ENCODE results near the gene S100A3. TPM values are rescaled to one million over a fixed set of nuclear protein-coding genes. Genes with fewer than 3 reads are reported as not detected.

S100A3 gene
- total RNA-seq (2021) (0.33 TPM in 1 of 3 replicates, not detected in the others), Bru-seq, nascent RNA (not detected)
- long read RNA-seq, experiment 1: 0 reads
- long read RNA-seq, experiment 2: 0 reads
- long read RNA-seq, experiment 3: 0 reads

- DNase-seq (ENCODE audit: low spot score) (no peak), ATAC-seq (no peak)
- H3K4me1 Mint-ChIP-seq: peaks cover 68% of the 10 kb centered on the region
- no peaks in the 10 kb centered on the region for H3K9me3 Mint-ChIP-seq
- TF ChIP-seq ERG (CRISPR knock-in tag; IDR thresholded peaks at IDR 0.05): no peak
- H3K27ac Mint-ChIP-seq: no peak within 1 kb of the TSS
- no peak within 1 kb of the TSS for H3K4me3 Mint-ChIP-seq
- POLR2A ChIA-PET: interaction anchor here (0.5 kb wide), 1 partner anchor 58 kb away, joined by 7 read pairs; no protein-coding TSS in a partner anchor
- CTCF ChIA-PET: interaction anchor here (0.6 to 5.7 kb wide), 9 partner anchors 9 to 78 kb away, joined by 3 to 52 read pairs (median 4); partner anchors contain the start of genes S100A13, S100A16 and S100A5
- H3K27me3 Mint-ChIP-seq (ENCODE audit: low read depth): no peaks in the 10 kb centered on the region; the same call in 1 of the 2 replicates
- no peaks in the 10 kb centered on the region; the same call in 1 of the 2 replicates for H3K36me3 Mint-ChIP-seq
Measured at GRCh38 chr1:153548722-153549688, at the start of gene S100A3. Gene S100A3 (minus strand): TSS chr1:153549258. CDS start chr1:153548485, 773 bp downstream.

- no peaks in the 10 kb centered on the region for H3K27me3 Mint-ChIP-seq (ENCODE audit: low read depth)
- no peak for TF ChIP-seq HMGA2 (CRISPR knock-in tag; IDR thresholded peaks at IDR 0.05)
- peak; percentile 97 for TF ChIP-seq ZNF121 (CRISPR knock-in tag; IDR thresholded peaks at IDR 0.05)
- TF ChIP-seq NR1H2 (CRISPR knock-in tag; IDR thresholded peaks at IDR 0.05): no peak
- 0 out of 2 replicates have a peak, but pooled peaks have one; percentile 36 for TF ChIP-seq ZNF232 (CRISPR knock-in tag; IDR thresholded peaks at IDR 0.05)
- peak; percentile 57; the same call in 1 of the 2 replicates for TF ChIP-seq FOXP4 (CRISPR knock-in tag; IDR thresholded peaks at IDR 0.05)
- TF ChIP-seq ETV6 (CRISPR knock-in tag; IDR thresholded peaks at IDR 0.05): peak; percentile 48; the same call in 1 of the 2 replicates
- 0 out of 2 replicates have a peak, but pooled peaks have one; percentile 29 for TF ChIP-seq ZNF416 (CRISPR knock-in tag; IDR thresholded peaks at IDR 0.05)
- peak; percentile 59; the same call in 1 of the 2 replicates for TF ChIP-seq ZNF423 (CRISPR knock-in tag; IDR thresholded peaks at IDR 0.05)
- peak; percentile 50 for DNase-seq (ENCODE audit: low spot score)
- CTCF ChIA-PET: interaction anchor here (0.5 to 2.7 kb wide), 11 partner anchors 9 to 158 kb away, joined by 3 to 39 read pairs (median 5); partner anchors contain the start of genes INTS3, S100A13, S100A14 and S100A16
- peak; percentile 99 for ATAC-seq
- H3K27ac Mint-ChIP-seq: peak overlapping the region; percentile 93
- H3K36me3 Mint-ChIP-seq: no peaks in the 10 kb centered on the region; the same call in 1 of the 2 replicates
- POLR2A ChIA-PET: interaction anchor here (0.6 to 2.2 kb wide), 6 partner anchors 14 to 735 kb away, joined by 3 to 8 read pairs (median 5); partner anchors contain the start of genes S100A13 and S100A16
- no peaks in the 10 kb centered on the region for H3K9me3 Mint-ChIP-seq
- peaks cover 28% of the 10 kb centered on the region for H3K4me1 Mint-ChIP-seq
- 0 out of 2 replicates have a peak overlapping the region, but pooled peaks have one; percentile 2 for H3K4me3 Mint-ChIP-seq
Measured at GRCh38 chr1:153598309-153599172, 49.5 kb upstream of the S100A3 start.

GRCh38 chr1:153597206-153597605 is 48.1 kb upstream of the S100A3 start:
- POLR2A ChIA-PET: no interaction called here
- Mint-ChIP-seq H3K36me3 (no peaks in the 10 kb centered on the region; the same call in 1 of the 2 replicates), H3K4me1 (peaks cover 33% of the 10 kb centered on the region), H3K27me3 (ENCODE audit: low read depth) (no peaks in the 10 kb centered on the region), H3K4me3 (no peak overlapping the region), H3K9me3 (no peaks in the 10 kb centered on the region), H3K27ac (no peak overlapping the region)
- no peak for DNase-seq (ENCODE audit: low spot score)
- CTCF ChIA-PET: interaction anchor here (2.2 to 2.7 kb wide), 2 partner anchors 25 to 30 kb away, joined by 9 to 39 read pairs; partner anchors contain the start of gene S100A13
- no peak for ATAC-seq
- TF ChIP-seq IRF2 (CRISPR knock-in tag; IDR thresholded peaks at IDR 0.05; ENCODE audit: borderline replicate concordance, low read depth): no peak
- TF ChIP-seq ATF1 (CRISPR knock-in tag; IDR thresholded peaks at IDR 0.05): no peak
- no peak for TF ChIP-seq FOXP4 (CRISPR knock-in tag; IDR thresholded peaks at IDR 0.05)
- TF ChIP-seq E2F5 (CRISPR knock-in tag; IDR thresholded peaks at IDR 0.05): no peak
- TF ChIP-seq SOX15 (CRISPR knock-in tag; IDR thresholded peaks at IDR 0.05): no peak
- no peak for TF ChIP-seq RORB (CRISPR knock-in tag; IDR thresholded peaks at IDR 0.05)
- TF ChIP-seq SMAD3 (CRISPR knock-in tag; IDR thresholded peaks at IDR 0.05; ENCODE audit: borderline replicate concordance): no peak
- TF ChIP-seq ZBTB43 (CRISPR knock-in tag; IDR thresholded peaks at IDR 0.05): no peak
- no peak for TF ChIP-seq ZNF263 (CRISPR knock-in tag; IDR thresholded peaks at IDR 0.05; ENCODE audit: low read depth)
